Left lung (tissue), 10 donors: Measurements from ENCODE around the gene HNRNPUL1. TPM values are rescaled to one million over a fixed set of nuclear protein-coding genes. Genes with fewer than 3 reads are reported as not detected.

Experiments used
- ATAC-seq: fragments of 200-7000 bp; cut with Tn5 transposase; one replicate; pipeline ENCODE4 v1.9.1; 2020; ENCODE audit warnings: moderate library complexity
- DNase-seq, 4 donors: peaks; one replicate each; pipeline ENCODE4 v3.0.0-alpha.2; 2013 to 2020
- H3K27ac ChIP-seq, 2 donors: fragments of 200-600 bp; sonication (generic) in 1 of 2; one replicate each; pipeline versions ENCODE4 v1.5.0 to v1.8.0; 2020 to 2021
- H3K27me3 ChIP-seq, 2 donors: fragments of 200-600 bp; sonication (generic) in 1 of 2; one replicate each; pipeline versions ENCODE4 v1.5.0 to v1.8.0; 2020 to 2021
- H3K36me3 ChIP-seq, 2 donors: fragments of 200-600 bp; sonication (generic) in 1 of 2; one replicate each; pipeline versions ENCODE4 v1.5.0 to v1.8.0; 2020 to 2021
- H3K4me1 ChIP-seq, 2 donors: fragments of 200-600 bp; one replicate each; pipeline ENCODE4 v1.8.0; 2021
- H3K4me3 ChIP-seq, 2 donors: fragments of 200-600 bp; sonication (generic) in 1 of 2; one replicate each; pipeline versions ENCODE4 v1.5.0 to v1.8.0; 2020 to 2021; ENCODE audit warnings: mild to moderate bottlenecking in 1 of 2
- H3K9me3 ChIP-seq, 2 donors: fragments of 200-600 bp; sonication (generic) in 1 of 2; one replicate each; pipeline versions ENCODE4 v1.5.0 to v1.8.0; 2020 to 2021
- intact Hi-C, 2 donors: fragments of 100-400 bp; cut with DNase I; formaldehyde crosslinking; loops; one replicate each; pipeline versions ENCODE4 v1.11.2 to v1.14.2; 2022
- polyA plus RNA-seq, 6 donors: library from polyadenylated mRNA; unstranded; fragments of 120-200 nt; gene quantifications; one replicate each; pipeline ENCODE4 v1.2.1, GENCODE V29; 2013; ENCODE audit not compliant: insufficient read length in 6 of 6
- total RNA-seq, 2 donors: library from RNA; stranded (reverse); fragmentation: NEBNext Ultra II Directional; extraction: Animal tissue kit (Norgen Biotek cat#: 25700); gene quantifications; one replicate each; pipeline ENCODE4 v1.2.1, GENCODE V29; 2021
- TF ChIP-seq, protein P1 (sequence below), 2 donors: fragments of 200-600 bp; sonication (generic) in 1 of 2; IDR thresholded peaks; one replicate each; pipeline versions ENCODE4 v1.5.0 to v1.8.0; 2021; ENCODE audit warnings: antibody characterized with exemption in 2 of 2
- donor health status: DM: no; HTN: yes; CAD: no.
- donor health status: DM: no; HTN: no; CAD: no.

The HNRNPUL1 gene
- total and polyA plus RNA-seq, 8 donors = 168 to 240 (median 227) TPM

DNA sequence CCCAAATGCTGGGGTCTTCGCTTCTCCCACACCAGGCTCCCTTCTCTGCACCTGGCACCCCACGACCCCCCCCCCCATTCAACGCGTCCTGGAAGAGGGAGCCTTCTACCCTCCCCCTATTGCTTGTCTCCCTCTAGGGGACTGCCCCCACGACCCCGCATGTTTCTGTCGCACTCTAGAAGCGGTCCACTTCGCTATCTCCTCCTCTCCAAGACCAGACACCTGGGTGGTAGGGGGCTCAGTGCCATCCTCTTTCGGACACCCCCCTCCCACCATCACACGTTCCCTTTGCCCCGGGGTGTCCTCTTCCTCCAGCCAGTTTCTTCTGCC is 88.1 kb downstream of the HNRNPUL1 start:
- Histone ChIP-seq H3K27me3 (no peaks in the 10 kb centered on the region), H3K9me3 (no peaks in the 10 kb centered on the region), H3K4me3 (peak overlapping the region; percentile 91 to 97), H3K36me3 (peaks cover 0 to 11% of the 10 kb centered on the region in 2 donors), H3K27ac (peak overlapping the region; percentile 83 to 90), H3K4me1 (peaks cover 5 to 67% of the 10 kb centered on the region in 2 donors)
- TF ChIP-seq, protein P1, sequence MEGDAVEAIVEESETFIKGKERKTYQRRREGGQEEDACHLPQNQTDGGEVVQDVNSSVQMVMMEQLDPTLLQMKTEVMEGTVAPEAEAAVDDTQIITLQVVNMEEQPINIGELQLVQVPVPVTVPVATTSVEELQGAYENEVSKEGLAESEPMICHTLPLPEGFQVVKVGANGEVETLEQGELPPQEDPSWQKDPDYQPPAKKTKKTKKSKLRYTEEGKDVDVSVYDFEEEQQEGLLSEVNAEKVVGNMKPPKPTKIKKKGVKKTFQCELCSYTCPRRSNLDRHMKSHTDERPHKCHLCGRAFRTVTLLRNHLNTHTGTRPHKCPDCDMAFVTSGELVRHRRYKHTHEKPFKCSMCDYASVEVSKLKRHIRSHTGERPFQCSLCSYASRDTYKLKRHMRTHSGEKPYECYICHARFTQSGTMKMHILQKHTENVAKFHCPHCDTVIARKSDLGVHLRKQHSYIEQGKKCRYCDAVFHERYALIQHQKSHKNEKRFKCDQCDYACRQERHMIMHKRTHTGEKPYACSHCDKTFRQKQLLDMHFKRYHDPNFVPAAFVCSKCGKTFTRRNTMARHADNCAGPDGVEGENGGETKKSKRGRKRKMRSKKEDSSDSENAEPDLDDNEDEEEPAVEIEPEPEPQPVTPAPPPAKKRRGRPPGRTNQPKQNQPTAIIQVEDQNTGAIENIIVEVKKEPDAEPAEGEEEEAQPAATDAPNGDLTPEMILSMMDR (IDR thresholded peaks at IDR 0.05) = no peak
- intact Hi-C loops = no loop called here
- DNase-seq = no peak
- no peak for ATAC-seq

DNA sequence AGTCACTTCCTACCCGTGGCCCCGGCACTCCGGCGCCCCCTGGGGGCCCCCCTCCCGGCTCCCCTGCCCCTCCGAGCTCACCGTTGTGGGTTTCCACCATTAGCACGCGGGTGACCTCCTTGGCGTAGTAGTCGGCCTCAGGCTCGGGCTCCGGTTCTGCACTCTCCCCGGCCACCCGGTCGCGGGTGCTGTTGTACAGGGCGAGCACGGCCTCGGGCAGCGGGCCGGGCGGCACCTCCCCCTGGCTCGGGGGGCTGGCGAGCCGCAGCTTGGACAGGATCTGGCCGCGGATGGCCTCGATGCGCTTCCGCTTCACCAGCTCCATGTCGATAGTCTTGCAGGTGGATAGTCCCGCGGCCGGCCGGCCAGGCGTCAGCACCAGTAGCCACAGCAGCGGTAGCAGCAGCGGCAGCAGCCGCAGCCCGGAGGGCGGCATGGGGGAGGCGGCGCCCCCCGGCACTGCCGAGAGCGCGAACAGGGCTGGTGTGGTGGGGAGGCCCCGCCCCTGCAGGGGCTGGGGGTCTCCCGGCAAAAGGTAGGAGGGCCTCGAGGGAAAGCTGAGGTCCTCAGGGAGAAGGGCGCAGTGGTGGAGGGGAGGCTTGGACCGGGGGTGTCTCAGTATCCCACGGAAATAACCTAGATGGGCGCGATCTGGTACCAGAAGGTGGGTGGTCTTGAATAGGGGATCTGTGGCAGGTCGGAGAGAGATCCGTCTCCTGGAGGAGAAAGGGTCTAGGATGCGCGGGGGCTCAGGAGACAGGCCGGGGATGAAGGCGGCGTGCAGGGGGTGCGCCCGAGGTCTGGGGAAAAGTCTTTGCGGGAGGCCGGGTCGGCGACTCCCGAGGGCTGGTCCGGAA is 88.7 kb downstream of the HNRNPUL1 start:
- DNase-seq = peak in 2 of 4 donors; percentile 77 to 94
- Histone ChIP-seq H3K4me3 (peak overlapping the region; percentile 91 to 97), H3K4me1 (peaks cover 5 to 72% of the 10 kb centered on the region in 2 donors), H3K27me3 (no peaks in the 10 kb centered on the region), H3K27ac (peak overlapping the region; percentile 83 to 90), H3K9me3 (no peaks in the 10 kb centered on the region), H3K36me3 (peaks cover 0 to 5% of the 10 kb centered on the region in 2 donors)
- ATAC-seq = peak; percentile 16
- TF ChIP-seq, protein P1 (IDR thresholded peaks at IDR 0.05) = peak; percentile 24 to 46
- intact Hi-C loops = no loop called here

DNA sequence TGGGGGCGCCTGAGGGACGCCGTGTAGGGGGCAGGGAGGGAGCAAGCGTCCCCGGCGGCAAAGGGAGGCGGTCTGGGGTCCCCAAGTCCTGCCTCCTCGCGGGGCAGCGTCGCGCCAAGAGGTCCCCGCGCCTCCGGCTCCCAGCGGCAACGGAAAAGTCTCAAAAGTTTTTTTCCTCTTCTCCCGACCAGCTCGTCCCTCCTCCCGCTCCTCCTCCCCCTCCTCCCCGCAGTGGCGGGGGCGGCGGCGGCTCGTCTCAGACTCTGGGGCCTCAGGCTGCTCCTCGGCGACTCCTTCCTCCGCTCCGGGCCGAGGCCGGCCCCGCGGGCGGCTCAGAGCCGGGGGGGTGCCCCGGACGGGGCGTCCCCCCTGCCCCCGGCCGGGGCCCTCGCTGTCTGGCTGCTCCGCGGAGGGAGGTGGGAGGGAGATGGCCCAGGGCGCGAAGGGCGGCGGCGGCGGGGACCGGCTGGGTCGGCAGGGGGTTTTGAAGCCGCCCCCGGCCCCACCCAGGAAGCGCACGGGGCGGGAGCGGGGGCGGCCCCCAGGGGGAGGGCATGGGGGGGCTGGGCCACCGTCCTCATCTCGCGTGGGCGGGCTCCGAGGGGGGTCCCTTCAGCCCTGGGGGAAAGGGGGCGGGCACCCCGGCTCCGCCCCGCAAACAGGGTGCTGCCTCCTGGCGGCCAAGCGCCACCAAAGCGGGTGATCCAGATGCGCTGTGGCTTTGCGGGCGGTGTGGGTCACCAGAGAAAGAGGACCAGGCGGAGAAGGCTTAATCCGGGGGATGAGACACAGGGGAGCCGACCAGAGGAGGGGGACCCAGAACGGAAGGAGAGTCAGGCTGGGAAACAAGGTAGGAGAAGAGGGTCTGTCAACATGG is 89.5 kb downstream of the HNRNPUL1 start, which contains the start of gene TGFB1:
TGFB1 (minus strand) TSS at position 457 of the 877 bp plus-strand sequence. CDS start 878 bp downstream, outside the sequence.
- Histone ChIP-seq H3K27ac (peak within 1 kb of the TSS; percentile 83 to 90), H3K27me3 (no peaks in the 10 kb centered on the region), H3K9me3 (no peaks in the 10 kb centered on the region), H3K36me3 (no peaks in the 10 kb centered on the region), H3K4me1 (peaks cover 5 to 71% of the 10 kb centered on the region in 2 donors), H3K4me3 (peak within 1 kb of the TSS; percentile 91 to 97)
- ATAC-seq (peak; percentile 83), DNase-seq (peak in 3 of 4 donors; percentile 83 to 98 (median 93))
- TF ChIP-seq, protein P1 (IDR thresholded peaks at IDR 0.05) = peak; percentile 82 to 96
- intact Hi-C loops = no loop called here

DNA sequence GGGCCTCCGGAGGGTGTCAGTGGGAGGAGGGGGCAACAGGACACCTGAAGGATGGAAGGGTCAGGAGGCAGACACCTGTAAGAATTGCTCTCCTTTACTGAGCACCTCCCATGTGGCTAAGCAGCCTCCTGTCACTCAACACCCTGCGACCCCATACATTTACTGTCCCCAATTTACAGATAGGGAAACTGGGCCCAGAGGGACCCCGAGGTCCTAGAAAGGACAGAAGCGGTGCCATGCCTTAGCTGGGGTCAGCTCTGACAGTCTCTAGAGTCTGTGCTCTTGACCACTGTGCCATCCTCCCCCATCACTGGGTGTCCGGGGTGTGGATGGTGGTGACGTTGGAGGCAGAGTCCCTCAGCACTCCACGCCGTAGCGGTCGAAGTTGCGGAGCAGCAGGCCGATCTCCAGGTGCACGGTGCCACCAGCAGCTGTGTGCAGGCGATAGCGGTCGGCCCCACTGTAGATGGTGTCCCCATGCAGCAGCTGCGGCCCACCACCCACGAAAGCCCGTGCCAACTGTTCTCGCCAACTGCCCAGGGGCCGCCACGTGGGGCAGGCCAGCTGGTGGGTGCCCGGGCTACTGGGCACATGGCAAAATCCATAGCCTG is 90.3 kb downstream of the HNRNPUL1 start:
- H3K4me3 ChIP-seq = peak overlapping the region; percentile 91 to 97
- TF ChIP-seq, protein P1 (IDR thresholded peaks at IDR 0.05) = peak in 1 of 2 donors; percentile 29
- intact Hi-C loops = no loop called here
- ATAC-seq (no peak), DNase-seq (peak in 2 of 4 donors; percentile 49 to 82)
- H3K27ac ChIP-seq = peak overlapping the region; percentile 83 to 90
- peaks cover 5 to 67% of the 10 kb centered on the region in 2 donors for H3K4me1 ChIP-seq
- no peaks in the 10 kb centered on the region for H3K27me3 ChIP-seq
- H3K9me3 ChIP-seq = no peaks in the 10 kb centered on the region
- H3K36me3 ChIP-seq = no peaks in the 10 kb centered on the region
